ENCODE measurements around the gene HACD2. TPM values are rescaled to one million over a fixed set of nuclear protein-coding genes. Genes with fewer than 3 reads are reported as not detected.

HACD2 gene
- total and polyA plus RNA-seq, 9 of the 15 experiments (the other 6 are each of a cell fraction or from before 2014, with no cell fraction given): 1.3 to 10.5 (median 3.8) TPM

GRCh38 chr3:123447749-123448517 lies 136.9 kb downstream of the HACD2 start (continued):
- TF ChIP-seq REST (IDR thresholded peaks at IDR 0.05; ENCODE audit: borderline replicate concordance): no peak
- TF ChIP-seq REST (CRISPR knock-in tag; IDR thresholded peaks at IDR 0.05; ENCODE audit: low read depth): no peak
- peak; percentile 67 for TF ChIP-seq MGA (IDR thresholded peaks at IDR 0.05)
- peak; percentile 89 for TF ChIP-seq L3MBTL2 (IDR thresholded peaks at IDR 0.05)
- TF ChIP-seq CGGBP1 (CRISPR knock-in tag; IDR thresholded peaks at IDR 0.05): no peak
